ENCODE results near the gene CDH4. TPM values are rescaled to one million over a fixed set of nuclear protein-coding genes. Genes with fewer than 3 reads are reported as not detected.

The CDH4 gene
- polyA plus RNA-seq, 3 donors: 6.9 to 8.7 (median 7.9) TPM

GRCh38 chr20:61565791-61566190 is 313.7 kb downstream of the CDH4 start:
- DNase-seq (ENCODE audit: extremely low read depth in 1 of 11, low read depth in 9 of 11, low spot score in 4 of 11): no peak

DNA sequence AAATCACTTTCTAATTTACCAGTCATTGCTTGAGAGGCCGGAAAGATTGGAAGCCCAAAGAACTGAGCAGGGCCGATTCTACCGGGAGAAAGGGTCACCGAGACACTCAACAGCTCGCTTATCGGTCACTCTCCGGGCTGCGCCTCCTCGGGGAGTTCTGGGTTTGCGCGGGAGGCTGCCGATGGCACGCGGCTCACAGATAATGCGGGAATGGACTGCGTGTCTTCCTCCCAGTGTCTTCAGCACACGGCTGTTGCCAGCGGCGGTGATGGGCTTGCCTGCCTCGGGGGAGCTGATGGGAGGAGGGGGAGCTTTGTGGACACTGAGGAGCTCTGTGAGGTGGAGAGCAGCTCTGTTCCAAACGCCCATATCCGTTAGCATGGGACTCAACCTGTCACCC is 314.6 kb downstream of the CDH4 start:
- no peak for DNase-seq (ENCODE audit: extremely low read depth in 1 of 11, low read depth in 9 of 11, low spot score in 4 of 11)

DNA sequence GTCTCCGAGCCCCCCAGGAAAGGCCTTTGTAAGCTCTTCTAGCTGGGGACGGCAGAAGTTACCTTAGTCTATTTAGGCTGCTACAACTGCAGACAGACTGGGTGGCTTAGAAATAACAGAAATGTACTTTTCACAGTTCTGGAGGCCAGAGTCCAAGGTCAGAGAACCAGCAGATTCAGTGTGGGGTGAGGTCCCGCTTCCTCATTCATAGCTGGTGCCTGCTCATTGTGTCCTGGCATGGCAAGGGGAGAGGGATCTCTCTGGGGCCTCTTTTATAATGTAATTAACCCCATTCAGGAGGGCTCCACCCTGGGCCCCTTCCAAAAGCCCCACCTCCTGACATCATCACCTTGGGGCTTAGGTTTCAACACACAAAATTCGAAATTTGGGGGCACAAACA is 315.1 kb downstream of the CDH4 start:
- DNase-seq (ENCODE audit: extremely low read depth in 1 of 11, low read depth in 9 of 11, low spot score in 4 of 11): no peak

- DNase-seq (ENCODE audit: extremely low read depth in 1 of 11, low read depth in 9 of 11, low spot score in 4 of 11): peak in 8 of 11 donors; percentile 35 to 67 (median 50)
Measured at GRCh38 chr20:61569825-61570224, 317.8 kb downstream of the CDH4 start.

DNA sequence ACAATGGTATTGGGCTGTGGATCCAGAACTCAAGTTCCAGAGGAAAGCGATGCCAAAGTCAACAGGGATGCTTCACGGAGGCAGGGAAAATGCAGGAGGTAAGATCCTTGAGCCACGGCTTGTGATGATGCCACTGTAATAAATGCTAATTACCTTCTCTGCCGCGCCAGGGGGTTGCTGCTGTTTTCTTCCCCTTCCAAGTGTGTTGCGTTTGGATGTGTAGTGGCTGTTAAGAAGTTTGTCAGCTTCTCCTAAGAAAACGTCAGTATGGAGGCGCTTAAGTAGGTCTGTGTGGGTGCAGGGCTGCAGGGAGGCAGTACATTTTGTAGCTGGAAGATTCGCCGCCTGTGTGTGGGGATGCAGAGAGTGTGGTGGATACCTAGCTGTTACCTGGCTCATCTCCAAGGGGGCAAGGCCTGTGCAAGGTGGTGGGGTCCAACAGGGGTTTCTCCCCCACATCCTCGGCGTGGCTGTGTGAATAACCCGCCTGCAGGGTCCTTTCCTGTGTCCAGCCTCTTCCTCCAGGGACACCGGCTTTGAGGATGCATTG is 318.7 kb downstream of the CDH4 start:
- DNase-seq (ENCODE audit: extremely low read depth in 1 of 11, low read depth in 9 of 11, low spot score in 4 of 11): no peak

DNA sequence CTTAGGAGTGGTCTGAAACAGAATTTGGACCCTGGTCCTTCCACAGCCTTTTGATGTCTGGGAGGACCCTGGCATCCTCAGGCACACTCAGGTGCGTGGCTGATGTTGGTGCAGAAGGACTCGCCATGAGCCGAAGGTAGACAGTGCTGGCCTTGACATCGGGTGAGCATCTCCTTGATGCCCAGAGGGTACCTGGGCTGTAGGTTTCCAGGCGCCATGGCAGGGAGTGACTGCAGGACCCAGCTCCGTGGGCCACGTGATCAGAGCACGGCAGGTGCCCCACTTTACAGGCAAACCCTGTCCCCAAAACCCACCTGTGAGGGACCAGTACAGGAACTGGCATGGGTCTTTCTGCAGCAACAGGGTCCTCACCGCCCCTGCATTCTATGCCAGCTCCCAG is 319.2 kb downstream of the CDH4 start:
- DNase-seq (ENCODE audit: extremely low read depth in 1 of 11, low read depth in 9 of 11, low spot score in 4 of 11): no peak

DNA sequence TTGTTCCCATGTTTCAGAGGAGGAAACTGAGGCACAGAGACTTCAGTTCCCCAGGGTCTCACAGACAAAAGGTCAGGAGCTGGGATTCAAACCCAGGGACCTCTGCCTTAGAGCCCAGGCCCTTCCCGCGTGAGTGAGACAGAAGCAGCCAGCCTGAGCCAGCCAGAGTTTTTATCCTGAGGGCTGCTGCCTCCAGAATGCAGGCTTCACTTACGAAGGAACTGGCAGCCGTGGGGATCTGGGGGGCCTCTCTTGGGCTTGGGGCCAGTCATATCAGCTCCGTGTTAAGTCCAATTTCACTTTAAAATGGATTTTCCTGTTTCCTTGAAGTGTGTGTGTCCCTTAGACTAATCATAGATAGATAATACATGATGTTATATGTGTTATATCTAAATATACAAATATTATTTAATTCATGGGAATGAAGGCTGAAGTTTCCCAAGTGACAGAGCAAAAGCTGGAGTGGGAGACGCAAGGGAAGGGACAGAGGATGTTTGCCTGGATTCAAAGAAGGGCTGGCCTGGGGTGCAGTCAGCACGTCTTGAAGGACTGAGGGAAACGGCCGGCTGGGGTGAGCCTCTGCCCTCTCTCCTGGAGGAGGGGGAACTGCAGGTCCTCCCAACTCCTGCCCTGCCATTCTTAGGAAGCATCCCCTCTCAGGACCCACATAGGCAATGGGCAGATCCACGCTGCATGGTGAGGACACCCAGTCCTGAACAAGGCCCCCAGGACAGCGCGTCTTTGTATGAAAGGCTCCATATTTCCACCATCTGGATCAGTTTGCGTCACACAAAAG is 320.1 kb downstream of the CDH4 start:
- DNase-seq (ENCODE audit: extremely low read depth in 1 of 11, low read depth in 9 of 11, low spot score in 4 of 11): no peak

- DNase-seq (ENCODE audit: extremely low read depth in 1 of 11, low read depth in 9 of 11, low spot score in 4 of 11): no peak
Measured at GRCh38 chr20:61572789-61573188, 320.7 kb downstream of the CDH4 start.

- no peak for DNase-seq (ENCODE audit: extremely low read depth in 1 of 11, low read depth in 9 of 11, low spot score in 4 of 11)
Measured at GRCh38 chr20:61573415-61574305, 321.6 kb downstream of the CDH4 start.

DNA sequence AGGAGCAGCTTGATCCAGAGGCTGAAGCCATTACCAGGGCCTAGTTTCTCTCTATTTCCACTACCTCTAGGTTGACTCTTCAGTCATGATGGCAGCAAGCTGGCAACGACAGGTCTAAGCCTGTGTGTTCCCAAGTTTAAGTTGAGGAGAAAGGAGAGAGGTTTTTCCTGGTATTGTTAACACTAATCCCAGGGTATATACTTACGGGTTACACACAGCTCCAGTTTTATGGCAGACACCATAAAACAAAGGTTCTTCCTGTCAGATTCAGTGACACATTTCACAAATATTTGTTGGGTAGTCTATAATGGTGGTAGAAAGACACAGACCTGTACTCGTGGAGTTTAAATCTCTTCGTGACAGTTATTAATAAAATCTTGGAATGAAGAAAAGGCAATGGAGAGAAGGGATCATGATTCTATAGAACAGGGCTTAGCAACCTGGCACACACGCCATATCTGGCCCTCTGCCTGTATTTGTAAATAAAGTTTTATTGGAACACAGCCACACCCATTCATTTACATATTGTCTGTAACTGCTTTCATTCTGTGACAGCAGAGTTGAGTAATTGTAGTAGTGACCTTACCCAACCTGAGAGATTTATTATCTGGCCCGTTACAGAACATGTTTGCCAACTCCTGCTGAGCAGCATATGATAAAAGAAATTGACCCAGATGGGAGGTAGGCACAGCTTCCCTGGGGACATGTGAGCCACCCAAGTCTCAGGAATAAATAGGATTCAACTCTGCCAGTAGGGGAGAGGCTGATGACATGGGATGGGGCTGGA is 323.3 kb downstream of the CDH4 start:
- no peak for DNase-seq (ENCODE audit: extremely low read depth in 1 of 11, low read depth in 9 of 11, low spot score in 4 of 11)

DNA sequence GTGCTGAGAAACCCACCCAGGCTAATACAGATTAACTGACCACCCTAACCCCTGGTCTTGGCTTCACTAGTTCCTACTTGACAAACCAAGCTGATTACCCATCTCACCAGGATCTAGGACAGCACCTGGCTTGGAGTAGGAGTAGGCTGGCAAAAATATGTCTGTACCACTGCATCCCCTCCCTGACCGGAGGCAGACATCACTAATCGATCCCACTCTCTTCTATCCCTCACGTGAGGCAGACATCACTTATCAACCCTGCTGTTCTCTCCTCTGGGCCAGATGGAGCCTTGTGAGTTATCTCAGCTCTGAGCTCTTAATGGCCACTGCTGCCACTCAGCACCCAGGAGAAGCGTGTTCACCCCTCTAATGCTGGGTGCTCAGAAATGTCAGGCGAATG is 324.3 kb downstream of the CDH4 start:
- DNase-seq (ENCODE audit: extremely low read depth in 1 of 11, low read depth in 9 of 11, low spot score in 4 of 11): no peak

DNA sequence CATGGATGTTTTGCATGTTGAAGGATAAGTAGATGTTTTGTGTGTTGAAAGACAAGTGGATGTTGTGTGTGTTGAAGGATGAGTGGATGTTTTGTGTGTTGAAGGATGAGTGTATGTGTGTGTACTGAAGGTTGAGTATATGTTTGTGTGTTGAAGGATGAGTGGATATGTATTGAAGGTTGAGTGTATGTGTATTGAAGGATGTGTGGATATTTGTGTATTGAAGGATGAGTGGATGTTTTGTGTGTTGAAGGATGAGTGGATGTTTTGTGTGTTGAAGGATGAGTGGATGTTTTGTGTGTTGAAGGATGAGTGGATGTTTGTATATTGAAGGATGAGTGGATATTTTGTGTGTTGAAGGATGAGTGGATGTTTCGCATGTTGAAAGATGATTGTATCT is 325.0 kb downstream of the CDH4 start:
- DNase-seq (ENCODE audit: extremely low read depth in 1 of 11, low read depth in 9 of 11, low spot score in 4 of 11): no peak

DNA sequence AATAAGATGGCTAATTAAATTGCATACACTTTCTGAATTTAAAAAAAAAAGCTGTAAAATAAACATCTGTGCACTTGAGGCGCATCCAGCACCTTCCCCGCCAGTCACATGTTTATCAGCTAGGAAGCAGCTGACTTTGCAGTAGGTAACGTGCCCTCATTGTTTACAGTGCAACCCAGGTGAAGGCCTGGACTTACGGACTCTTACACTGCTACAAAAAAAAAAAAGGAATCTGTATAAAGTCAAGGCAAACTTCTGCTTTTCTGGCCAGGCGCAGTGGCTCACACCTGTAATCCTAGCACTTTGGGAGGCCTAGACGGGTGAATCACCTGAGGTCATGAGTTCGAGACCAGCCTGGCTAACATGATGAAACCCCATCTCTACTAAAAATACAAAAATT is 327.8 kb downstream of the CDH4 start:
- DNase-seq (ENCODE audit: extremely low read depth in 1 of 11, low read depth in 9 of 11, low spot score in 4 of 11): no peak

DNA sequence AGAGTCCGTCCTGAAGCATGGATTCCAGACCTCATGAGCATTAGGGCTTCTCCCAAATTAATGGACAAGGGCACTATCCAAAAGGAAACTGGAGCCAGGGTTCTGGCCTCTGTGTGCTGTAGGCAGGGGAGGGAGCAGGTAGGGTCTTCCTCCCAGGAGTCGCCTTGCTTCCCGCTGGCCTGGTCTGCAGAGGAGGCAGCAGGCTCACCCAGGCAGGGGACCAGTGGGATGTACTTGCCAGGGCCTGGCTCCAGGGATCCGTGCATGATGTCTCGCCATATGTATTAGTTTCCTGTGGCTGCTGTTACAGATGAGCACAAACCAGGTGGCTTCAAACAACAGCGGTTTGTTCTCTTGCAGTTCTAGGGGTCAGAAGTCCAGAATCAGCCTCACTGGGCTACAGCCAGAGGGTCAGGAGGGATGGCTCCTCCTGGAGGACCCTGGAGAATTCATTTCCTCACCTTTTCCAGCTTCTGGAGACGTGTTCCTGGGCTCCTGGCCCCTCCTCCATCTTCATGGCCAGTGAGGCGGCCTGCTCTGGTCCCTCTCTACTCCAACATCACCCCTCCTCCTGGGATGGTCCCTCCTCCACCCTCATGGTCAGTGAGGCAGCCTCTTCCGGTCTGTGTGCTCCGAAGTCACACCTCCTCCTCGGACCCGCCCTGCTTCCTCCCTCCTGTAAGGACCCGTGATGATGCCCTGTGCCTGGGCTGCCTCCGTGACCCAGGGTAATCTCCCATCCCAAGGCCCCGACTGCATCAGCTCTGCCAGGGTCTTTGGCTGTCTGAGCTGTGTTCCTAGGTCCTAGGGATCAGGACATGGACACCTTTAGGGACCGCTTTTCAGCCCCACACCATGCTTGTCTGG is 329.1 kb downstream of the CDH4 start:
- no peak for DNase-seq (ENCODE audit: extremely low read depth in 1 of 11, low read depth in 9 of 11, low spot score in 4 of 11)

DNA sequence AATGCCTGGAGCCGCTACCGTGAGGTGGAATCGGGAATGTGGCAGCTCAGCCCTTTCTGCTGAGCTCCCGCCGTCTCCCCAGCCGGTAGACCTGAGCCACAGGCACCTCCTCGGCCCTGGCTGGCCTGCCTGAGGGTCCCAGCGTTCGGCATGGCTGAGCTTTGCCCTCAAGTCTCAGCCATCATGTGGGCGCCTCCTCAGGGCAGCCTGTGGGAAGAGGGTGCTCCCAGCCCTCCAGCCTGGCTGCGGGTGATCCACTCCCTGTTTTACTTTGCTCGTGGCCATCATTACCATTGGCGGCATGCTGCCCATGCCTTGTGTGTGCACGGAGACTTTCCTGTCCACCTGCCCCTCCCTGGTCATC is 329.7 kb downstream of the CDH4 start:
- no peak for DNase-seq (ENCODE audit: extremely low read depth in 1 of 11, low read depth in 9 of 11, low spot score in 4 of 11)

- no peak for DNase-seq (ENCODE audit: extremely low read depth in 1 of 11, low read depth in 9 of 11, low spot score in 4 of 11)
Measured at GRCh38 chr20:61582196-61582923, 330.3 kb downstream of the CDH4 start.

DNA sequence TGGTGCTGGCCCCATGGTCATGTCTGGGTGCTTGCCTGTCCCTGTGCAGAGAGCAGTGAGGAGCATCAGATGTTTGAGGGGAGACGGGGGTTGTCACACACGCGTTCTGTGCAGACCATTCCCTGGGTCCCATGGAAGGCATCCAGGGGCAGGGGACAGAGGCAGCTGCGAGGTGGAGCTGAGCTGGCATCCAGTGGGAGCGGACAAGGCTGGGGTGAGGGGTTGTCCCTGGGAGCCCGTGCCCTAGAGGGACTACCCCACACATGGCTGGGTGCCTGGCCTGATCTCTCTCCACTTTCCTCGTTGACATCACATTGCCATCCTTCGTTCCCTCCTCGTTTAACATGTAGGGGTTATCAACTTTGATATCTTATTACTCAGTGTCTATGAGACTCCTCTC is 331.3 kb downstream of the CDH4 start:
- DNase-seq (ENCODE audit: extremely low read depth in 1 of 11, low read depth in 9 of 11, low spot score in 4 of 11): no peak

DNA sequence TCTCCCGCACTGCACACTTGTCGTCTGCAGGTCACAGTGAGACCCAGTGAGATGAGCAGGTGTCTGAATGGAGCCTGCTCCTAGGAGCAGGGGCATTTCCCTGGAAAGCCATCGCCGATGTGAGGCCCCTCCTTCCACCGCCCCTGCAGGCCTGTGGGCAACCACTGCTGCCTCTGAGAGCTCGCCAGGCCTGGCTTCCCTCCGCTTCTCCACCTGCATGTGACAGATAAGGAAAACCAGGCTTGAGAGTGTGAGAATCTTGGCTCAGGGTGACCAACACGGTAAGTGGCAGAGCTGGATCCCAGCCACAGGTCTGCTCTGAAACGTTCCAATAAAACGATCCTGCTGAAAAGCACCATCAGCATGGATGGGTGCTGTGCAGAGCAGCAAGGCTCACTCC is 332.8 kb downstream of the CDH4 start:
- no peak for DNase-seq (ENCODE audit: extremely low read depth in 1 of 11, low read depth in 9 of 11, low spot score in 4 of 11)

Data from renal cortex interstitium (tissue), 11 donors.